ENCODE measurements around the gene PAX5.
A peak's percentile ranks its signal among the peaks of the same experiment; 100 is the strongest.

PAX5 gene

GRCh38 chr9:36950389-36950788 is 83.7 kb downstream of the PAX5 start:
- DNase-seq: no peak

GRCh38 chr9:36949466-36949865 is 84.6 kb downstream of the PAX5 start:
- DNase-seq: no peak

DNA sequence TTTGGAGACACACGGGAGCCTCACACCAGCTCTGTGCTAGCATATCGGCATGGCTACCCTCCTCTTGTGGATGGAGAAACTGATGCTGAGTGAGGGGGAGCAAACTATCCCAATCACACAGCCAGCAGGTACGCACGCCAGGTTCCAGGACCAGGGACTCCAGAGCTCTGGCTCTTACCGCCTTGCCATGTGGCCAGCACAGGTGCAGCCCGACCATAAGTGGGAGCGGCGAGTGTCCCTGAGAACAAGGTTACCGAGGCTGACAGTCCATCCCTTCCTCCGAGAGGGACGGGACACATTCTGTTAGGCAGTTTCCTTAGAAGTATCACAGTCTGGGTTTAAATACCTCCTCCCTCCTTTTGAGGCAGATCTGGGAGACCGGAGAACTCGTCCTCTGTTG is 86.0 kb downstream of the PAX5 start:
- no peak for DNase-seq

- no peak for DNase-seq
Measured at GRCh38 chr9:36946653-36947052, 87.4 kb downstream of the PAX5 start.

- DNase-seq: no peak
Measured at GRCh38 chr9:36945999-36946398, 88.1 kb downstream of the PAX5 start.

DNA sequence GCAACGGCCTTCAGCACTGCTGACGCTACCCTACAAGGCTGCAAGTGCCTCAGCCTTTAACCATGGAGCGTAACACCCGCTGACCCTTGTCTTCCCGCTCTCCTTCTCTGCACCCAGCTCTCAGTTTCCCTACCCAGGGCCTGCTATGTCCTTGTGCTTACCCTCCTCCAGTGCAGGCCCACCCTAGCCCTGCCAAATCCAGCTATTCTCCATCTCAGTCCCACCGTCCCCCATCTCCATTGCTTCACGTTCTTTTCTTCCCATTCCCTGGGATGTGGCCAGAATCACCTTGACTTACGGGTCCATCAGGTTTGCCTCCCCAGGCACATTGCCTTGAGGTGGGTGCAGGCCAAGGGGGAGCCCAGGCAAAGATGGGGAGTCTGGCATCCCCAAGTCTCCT is 91.2 kb downstream of the PAX5 start:
- no peak for DNase-seq

DNA sequence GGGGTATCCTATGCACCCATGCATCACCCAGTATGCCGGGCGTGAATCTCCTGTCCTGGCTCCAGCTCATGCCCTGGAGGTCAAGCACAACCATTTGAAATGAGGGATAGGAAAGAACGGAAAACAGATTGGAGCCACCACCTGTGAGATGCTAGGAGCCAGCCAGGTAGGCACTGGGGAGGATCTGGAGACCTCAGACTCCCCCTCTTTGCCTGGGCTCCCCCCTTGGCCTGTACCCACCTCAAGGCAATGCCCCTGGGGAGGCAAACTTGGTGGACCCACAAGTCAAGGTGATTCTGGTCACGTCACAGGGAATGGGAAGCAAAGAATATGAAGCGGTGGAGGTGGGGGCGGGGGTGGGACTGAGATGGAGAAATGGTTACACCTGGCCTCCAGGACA is 92.6 kb downstream of the PAX5 start:
- DNase-seq: no peak

DNA sequence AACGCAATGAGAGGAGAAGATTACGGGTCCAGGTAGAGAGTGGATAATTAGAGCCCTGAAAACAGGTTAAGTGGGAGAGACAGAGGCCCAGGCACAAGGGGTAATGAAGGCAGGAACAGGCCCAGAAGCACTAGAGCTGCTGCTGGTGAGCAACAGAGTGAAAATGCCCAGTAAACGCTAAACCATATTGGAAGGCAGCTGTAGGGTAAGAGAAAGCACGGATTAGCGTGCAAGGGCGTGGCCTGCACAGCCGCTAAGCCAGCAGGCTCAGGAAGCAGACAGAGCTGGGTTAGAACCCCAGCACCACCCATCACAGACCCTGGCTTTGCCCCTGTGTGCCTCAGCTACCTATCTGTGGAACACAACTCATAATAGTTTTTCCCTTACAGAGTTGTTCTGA is 93.2 kb downstream of the PAX5 start:
- DNase-seq: no peak

DNA sequence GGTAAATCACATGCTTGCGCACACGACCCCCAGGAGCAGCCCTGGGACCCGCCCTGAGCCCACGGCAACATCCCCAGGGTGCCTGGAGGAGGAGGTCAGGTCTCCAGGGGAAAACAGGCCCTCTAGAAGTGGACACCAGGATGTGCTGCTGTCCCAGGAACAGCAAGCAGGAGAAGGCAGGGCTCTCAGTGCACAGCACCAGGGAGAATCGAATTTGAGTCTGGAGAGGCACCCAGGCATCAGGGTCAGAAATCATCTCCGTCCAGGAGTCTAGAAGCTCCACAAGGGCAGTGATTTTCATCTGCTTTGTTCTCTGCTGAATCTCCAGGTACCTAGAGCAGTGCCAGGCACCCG is 93.6 kb downstream of the PAX5 start:
- no peak for DNase-seq

- no peak for DNase-seq
Measured at GRCh38 chr9:36939655-36940499, 94.2 kb downstream of the PAX5 start.

GRCh38 chr9:36939214-36939613 is 94.9 kb downstream of the PAX5 start:
- no peak for DNase-seq

DNA sequence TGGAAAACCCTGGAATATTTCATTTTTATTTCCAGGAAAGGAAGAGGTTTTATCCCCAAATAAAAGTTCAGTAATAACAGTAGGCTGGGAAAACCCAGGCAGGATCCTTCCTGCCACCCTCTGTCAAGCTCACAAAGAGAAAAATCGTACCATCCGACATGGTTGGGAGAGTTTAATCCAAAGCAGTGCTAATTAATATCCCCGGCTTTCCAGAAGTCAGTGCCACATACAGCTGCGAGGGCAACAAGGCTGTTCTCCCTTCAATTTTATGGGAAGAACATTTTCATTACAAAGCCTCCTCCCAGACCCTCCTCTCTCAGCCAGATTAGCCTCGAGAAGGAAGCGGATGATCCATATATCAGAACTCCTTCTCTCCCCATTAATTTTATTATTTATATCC is 95.5 kb downstream of the PAX5 start:
- DNase-seq: no peak

DNA sequence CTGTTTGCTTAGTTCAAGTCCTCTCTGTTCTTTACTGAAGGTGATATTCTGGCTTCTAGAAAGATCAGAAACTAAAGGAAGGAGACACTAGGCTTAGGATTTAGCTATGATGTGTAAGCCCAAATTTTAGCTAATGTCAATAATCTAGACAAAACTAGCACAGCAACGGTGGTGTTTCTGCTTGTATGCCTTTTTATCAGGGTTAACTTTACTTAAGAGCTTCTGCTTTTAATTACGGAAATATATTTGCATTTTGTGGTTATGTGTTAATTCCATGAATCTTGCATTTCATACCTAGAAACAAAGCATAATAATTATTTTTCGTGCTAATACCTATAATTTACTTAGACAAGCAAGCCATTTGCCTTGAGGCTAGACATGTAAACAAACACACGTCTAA is 96.1 kb downstream of the PAX5 start:
- no peak for DNase-seq

GRCh38 chr9:36937346-36937745 is 96.7 kb downstream of the PAX5 start:
- DNase-seq: no peak

DNA sequence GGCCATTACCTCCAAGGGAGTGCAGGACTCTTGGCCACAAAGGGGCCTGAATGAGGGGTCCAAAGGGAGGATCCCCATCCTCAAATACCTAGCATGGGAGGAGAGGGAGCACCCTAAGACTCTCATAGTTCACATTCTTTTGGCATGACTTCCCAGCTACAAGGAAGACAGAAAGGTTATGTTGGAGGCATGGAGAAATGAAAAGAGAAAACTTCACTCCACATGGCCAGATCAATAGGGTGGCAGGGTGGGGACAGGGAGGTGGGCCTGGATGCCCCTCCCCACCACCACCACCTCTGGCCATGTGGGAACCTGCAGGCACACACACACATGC is 97.6 kb downstream of the PAX5 start:
- DNase-seq: no peak

DNA sequence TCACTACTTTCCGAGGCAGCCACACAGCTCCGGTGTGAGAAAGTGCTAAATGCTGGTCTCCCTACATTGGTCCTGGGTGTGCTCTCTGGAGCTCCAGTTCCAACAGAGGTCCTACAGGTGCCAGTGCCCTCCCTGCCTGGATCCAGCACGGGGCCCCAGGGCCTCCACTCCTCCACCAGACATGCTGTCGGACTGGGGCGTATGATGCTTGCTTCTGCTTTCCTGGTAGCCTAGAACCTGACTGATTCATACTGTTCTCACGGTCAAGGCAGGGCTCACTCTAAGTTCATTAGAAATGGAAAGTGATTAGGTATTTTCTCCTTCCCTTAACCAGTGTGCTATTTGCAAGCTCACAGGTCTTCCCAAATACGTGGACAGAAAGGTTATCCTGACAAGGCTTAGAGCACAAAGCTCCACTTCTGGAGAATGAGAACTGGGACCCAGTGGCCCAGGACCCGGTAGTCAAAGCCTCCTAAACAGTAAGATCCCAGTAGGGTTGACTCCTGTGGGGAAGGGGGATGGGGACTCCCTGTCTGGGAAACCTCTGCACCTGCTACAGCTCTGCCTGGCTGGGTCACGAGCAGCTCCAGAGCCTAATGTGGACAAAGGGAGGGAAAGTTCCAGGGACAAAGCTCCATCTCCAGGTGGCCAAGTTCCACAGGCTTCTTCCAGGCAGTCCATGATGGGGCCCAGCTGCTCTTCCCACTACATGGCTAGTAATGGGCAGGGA is 98.1 kb downstream of the PAX5 start:
- DNase-seq: no peak

- DNase-seq: no peak
Measured at GRCh38 chr9:36935332-36935731, 98.7 kb downstream of the PAX5 start.

DNA sequence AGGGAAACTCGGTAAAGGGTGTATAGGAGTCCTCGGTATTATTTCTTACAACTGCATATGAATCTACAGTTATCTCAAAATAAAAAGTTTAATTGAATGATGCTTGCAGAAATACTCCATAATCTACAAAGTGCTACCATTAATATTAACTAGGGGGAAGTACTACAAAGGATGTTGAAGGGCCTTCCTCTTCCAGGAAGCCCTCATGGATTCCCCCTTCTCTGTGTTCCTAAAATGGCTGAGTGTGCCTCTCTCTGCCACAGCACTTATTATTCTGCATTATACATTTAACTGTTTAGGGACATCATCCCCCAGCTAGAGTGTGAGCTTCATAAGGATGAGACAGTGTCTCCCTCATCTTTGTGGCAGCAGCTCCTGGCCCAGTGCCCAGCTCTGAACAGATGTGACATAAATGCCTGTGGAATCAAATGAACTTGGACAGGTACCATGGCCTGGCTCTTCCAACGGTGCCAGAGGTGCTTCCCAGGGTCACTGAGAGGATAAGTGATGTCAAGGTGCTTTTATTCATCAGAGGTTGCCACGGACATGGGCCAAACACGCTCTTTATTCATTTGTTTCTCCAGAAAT is 99.5 kb downstream of the PAX5 start:
- DNase-seq: peak; percentile 24

- DNase-seq: no peak
Measured at GRCh38 chr9:36933676-36934215, 100.3 kb downstream of the PAX5 start.

DNA sequence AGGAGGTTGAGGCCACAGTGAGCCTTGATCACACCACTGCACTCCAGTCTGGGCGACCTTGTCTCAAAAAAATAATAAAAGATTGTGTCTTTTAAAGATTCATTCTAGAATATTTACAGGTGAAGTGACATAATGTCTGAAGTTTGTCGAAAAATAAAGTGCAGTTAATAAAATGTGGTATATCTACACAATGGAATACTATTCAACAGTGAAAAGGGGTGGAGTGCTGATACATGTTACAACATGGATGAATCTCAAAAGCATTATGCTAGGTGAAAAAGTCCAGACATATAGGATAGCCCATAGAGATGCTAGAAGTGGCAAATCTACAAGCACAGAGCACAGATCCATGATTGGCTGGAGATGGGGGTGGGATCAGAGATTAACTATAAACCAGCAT is 101.9 kb downstream of the PAX5 start:
- no peak for DNase-seq

DNA sequence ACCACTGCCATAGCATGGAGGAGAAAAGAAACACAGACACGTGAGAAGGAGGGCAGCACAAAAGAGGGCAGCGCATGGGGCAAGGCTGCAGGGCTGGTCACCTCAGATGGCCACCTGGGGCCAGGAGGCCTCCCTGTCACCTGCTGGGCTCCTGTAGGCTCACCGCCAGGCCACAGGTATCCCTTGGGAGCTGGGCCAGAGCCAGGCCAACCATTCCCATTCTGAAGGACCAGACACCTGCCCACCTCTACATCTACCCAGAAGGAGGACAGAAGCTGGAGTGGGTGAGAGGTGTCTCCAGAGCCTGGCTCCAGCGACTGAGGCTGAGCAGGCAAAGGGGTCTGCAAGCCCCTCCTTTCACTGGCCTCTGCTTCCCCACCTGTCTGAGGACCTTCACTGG is 103.1 kb downstream of the PAX5 start:
- no peak for DNase-seq

- no peak for DNase-seq
Measured at GRCh38 chr9:36929350-36929675, 104.8 kb downstream of the PAX5 start.

- DNase-seq: no peak
Measured at GRCh38 chr9:36928670-36929349, 105.3 kb downstream of the PAX5 start.

DNA sequence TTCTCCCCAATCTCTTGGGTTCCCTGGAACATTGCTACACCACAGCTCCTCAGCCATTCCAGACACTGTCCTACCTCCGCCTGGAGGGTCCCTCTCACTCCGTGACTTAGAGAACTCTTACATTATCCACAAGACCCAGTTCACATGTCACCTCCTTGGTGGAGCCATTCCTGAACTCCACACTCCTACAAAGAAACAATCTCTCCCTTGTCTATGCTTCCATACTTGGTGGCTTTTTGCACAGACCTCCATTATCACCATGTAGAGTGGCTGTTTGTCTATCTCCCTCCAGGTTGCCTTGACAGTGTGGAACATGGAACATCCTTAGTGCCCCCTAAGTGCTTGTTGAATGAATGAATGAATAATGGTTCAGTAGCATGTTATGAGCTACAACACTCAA is 105.9 kb downstream of the PAX5 start:
- DNase-seq: no peak

Measured in NCI-H1092 (cell line).